Neural cell (in vitro differentiated cells): Measurements from ENCODE around the gene TRAPPC4.

ENCODE experiments used
- EP300 ChIP-seq: fragments of 450-650 bp; conservative IDR thresholded peaks from 2 replicates; pipeline ENCODE4 v1.6.1; 2014; ENCODE audit warnings: antibody characterized with exemption, mild to moderate bottlenecking, moderate library complexity; ENCODE audit not compliant: poor library complexity, severe bottlenecking
- EZH2 ChIP-seq: fragments of 200-600, 300-800 bp; shearing (Covaris generic), sonication (generic); IDR thresholded peaks from 2 replicates; pipeline ENCODE4 v1.6.1; 2014; ENCODE audit warnings: antibody characterized with exemption, low read length, borderline replicate concordance, mild to moderate bottlenecking; ENCODE audit not compliant: insufficient read depth, poor library complexity, severe bottlenecking
- MXI1 ChIP-seq: fragments of 450-650 bp; conservative IDR thresholded peaks from 2 replicates; pipeline ENCODE4 v1.6.1; 2014; ENCODE audit warnings: antibody characterized with exemption, mild to moderate bottlenecking; ENCODE audit not compliant: poor library complexity, severe bottlenecking
- POLR2AphosphoS5 ChIP-seq: IDR thresholded peaks from 2 replicates; pipeline ENCODE4 v1.6.1; 2012
- RAD21 ChIP-seq: fragments of 450-650 bp; conservative IDR thresholded peaks from 2 replicates; pipeline ENCODE4 v1.6.1; 2014; ENCODE audit warnings: antibody characterized with exemption, mild to moderate bottlenecking, moderate library complexity
- SMC3 ChIP-seq: fragments of 450-650 bp; conservative IDR thresholded peaks from 2 replicates; pipeline ENCODE4 v1.6.1; 2014; ENCODE audit warnings: antibody characterized with exemption, mild to moderate bottlenecking, moderate library complexity; ENCODE audit not compliant: poor library complexity
- TAF1 ChIP-seq: IDR thresholded peaks from 2 replicates; pipeline ENCODE4 v1.6.1; 2012; ENCODE audit warnings: low read depth
- TF ChIP-seq, protein P1 (sequence below): fragments of 450-650 bp; IDR thresholded peaks from 2 replicates; pipeline ENCODE4 v1.5.1; 2014; ENCODE audit warnings: antibody characterized with exemption, mild to moderate bottlenecking, moderate library complexity; ENCODE audit not compliant: poor library complexity, severe bottlenecking
- TF ChIP-seq, protein P2 (sequence below): IDR thresholded peaks from 2 replicates; pipeline ENCODE4 v1.6.1; 2012; ENCODE audit warnings: borderline replicate concordance

- TF ChIP-seq EP300 (no peak), SMC3 (no peak), TAF1 (no peak), EZH2 (no peak), RAD21 (no peak), POLR2AphosphoS5 (no peak), MXI1 (no peak)
- TF ChIP-seq, protein P1, sequence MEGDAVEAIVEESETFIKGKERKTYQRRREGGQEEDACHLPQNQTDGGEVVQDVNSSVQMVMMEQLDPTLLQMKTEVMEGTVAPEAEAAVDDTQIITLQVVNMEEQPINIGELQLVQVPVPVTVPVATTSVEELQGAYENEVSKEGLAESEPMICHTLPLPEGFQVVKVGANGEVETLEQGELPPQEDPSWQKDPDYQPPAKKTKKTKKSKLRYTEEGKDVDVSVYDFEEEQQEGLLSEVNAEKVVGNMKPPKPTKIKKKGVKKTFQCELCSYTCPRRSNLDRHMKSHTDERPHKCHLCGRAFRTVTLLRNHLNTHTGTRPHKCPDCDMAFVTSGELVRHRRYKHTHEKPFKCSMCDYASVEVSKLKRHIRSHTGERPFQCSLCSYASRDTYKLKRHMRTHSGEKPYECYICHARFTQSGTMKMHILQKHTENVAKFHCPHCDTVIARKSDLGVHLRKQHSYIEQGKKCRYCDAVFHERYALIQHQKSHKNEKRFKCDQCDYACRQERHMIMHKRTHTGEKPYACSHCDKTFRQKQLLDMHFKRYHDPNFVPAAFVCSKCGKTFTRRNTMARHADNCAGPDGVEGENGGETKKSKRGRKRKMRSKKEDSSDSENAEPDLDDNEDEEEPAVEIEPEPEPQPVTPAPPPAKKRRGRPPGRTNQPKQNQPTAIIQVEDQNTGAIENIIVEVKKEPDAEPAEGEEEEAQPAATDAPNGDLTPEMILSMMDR, result no peak
- TF ChIP-seq, protein P2, sequence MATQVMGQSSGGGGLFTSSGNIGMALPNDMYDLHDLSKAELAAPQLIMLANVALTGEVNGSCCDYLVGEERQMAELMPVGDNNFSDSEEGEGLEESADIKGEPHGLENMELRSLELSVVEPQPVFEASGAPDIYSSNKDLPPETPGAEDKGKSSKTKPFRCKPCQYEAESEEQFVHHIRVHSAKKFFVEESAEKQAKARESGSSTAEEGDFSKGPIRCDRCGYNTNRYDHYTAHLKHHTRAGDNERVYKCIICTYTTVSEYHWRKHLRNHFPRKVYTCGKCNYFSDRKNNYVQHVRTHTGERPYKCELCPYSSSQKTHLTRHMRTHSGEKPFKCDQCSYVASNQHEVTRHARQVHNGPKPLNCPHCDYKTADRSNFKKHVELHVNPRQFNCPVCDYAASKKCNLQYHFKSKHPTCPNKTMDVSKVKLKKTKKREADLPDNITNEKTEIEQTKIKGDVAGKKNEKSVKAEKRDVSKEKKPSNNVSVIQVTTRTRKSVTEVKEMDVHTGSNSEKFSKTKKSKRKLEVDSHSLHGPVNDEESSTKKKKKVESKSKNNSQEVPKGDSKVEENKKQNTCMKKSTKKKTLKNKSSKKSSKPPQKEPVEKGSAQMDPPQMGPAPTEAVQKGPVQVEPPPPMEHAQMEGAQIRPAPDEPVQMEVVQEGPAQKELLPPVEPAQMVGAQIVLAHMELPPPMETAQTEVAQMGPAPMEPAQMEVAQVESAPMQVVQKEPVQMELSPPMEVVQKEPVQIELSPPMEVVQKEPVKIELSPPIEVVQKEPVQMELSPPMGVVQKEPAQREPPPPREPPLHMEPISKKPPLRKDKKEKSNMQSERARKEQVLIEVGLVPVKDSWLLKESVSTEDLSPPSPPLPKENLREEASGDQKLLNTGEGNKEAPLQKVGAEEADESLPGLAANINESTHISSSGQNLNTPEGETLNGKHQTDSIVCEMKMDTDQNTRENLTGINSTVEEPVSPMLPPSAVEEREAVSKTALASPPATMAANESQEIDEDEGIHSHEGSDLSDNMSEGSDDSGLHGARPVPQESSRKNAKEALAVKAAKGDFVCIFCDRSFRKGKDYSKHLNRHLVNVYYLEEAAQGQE, result no peak
These were observed 7.6 kb downstream of the TRAPPC4 start for GRCh38 chr11:119025978-119026766.
